K562 (cell line): ENCODE data around the gene HSPA1B. TPM values are rescaled to one million over a fixed set of nuclear protein-coding genes. Genes with fewer than 3 reads are reported as not detected.

ENCODE experiments used
- CBFB ChIP-seq: sonication (generic); formaldehyde crosslinking; IDR thresholded peaks from 2 replicates; pipeline ENCODE4 v1.4.0; 2020; ENCODE audit warnings: mild to moderate bottlenecking, missing genetic modification reagents
- CHD1 ChIP-seq: fragments of 200-600 bp; sonication (generic); IDR thresholded peaks from one replicate; pipeline ENCODE4 v1.6.1; 2012; ENCODE audit warnings: mild to moderate bottlenecking, moderate library complexity, low read length, inconsistent platforms
- CREB1 ChIP-seq, 2 experiments: sonication (generic) in 1 of 2; formaldehyde crosslinking in 1 of 2; IDR thresholded peaks; 2 replicates each; pipeline versions ENCODE4 v1.6.1 to v1.8.0; 2012 to 2022; ENCODE audit warnings: inconsistent platforms in 1 of 2, mild to moderate bottlenecking in 1 of 2, missing genetic modification reagents in 1 of 2, moderate library complexity in 1 of 2
- ETV5 ChIP-seq: sonication (generic); formaldehyde crosslinking; IDR thresholded peaks from 2 replicates; pipeline ENCODE4 v1.4.0; 2020; ENCODE audit warnings: low read depth, mild to moderate bottlenecking, missing genetic modification reagents
- JUN ChIP-seq, 2 experiments: sonication (generic) in 1 of 2; formaldehyde crosslinking in 1 of 2; IDR thresholded peaks; 2 replicates each; pipeline versions ENCODE4 v1.6.1 to v1.8.0; 2012 to 2022; ENCODE audit warnings: borderline replicate concordance in 2 of 2, mild to moderate bottlenecking in 2 of 2, improper control_type of control experiment in 1 of 2, low read depth in 1 of 2, low read length in 1 of 2, missing genetic modification reagents in 1 of 2
- KAT7 ChIP-seq: sonication (generic); formaldehyde crosslinking; IDR thresholded peaks from 2 replicates; pipeline ENCODE4 v1.8.0; 2022; ENCODE audit warnings: missing genetic modification reagents, mild to moderate bottlenecking, borderline replicate concordance
- MBD2 ChIP-seq: sonication (generic); IDR thresholded peaks from 2 replicates; pipeline ENCODE4 v1.6.1; 2016; ENCODE audit warnings: low read depth, borderline replicate concordance
- NEUROD1 ChIP-seq: fragments of 150-350 bp; IDR thresholded peaks from 2 replicates; pipeline ENCODE4 v1.6.1; 2014; ENCODE audit warnings: borderline replicate concordance, low read length, low read depth; ENCODE audit not compliant: partially characterized antibody
- SAFB2 ChIP-seq: fragments of 200-400 bp; formaldehyde crosslinking; IDR thresholded peaks from 2 replicates; pipeline ENCODE4 v1.6.1; 2018; ENCODE audit warnings: borderline replicate concordance, low read length, low read depth, moderate library complexity; ENCODE audit not compliant: severe bottlenecking
- SIN3A ChIP-seq, 2 experiments: fragments of 150-350 bp in 1 of 2; IDR thresholded peaks; 2 replicates each; pipeline ENCODE4 v1.6.1; 2011 to 2016; ENCODE audit warnings: borderline replicate concordance in 2 of 2, low read depth in 2 of 2, low read length in 2 of 2, mild to moderate bottlenecking in 2 of 2, moderate library complexity in 2 of 2; ENCODE audit not compliant: control insufficient read depth in 1 of 2
- SMAD1 ChIP-seq: fragments of 150-350 bp; IDR thresholded peaks from 2 replicates; pipeline ENCODE4 v1.6.1; 2014; ENCODE audit warnings: low read length, low read depth; ENCODE audit not compliant: partially characterized antibody
- SMAD4 ChIP-seq: fragments of 250-450 bp; sonication (Bioruptor Pico); conservative IDR thresholded peaks from 2 replicates; pipeline ENCODE4 v1.8.0; 2021; ENCODE audit warnings: inconsistent platforms, mild to moderate bottlenecking, moderate library complexity
- SREBF2 ChIP-seq: sonication (generic); formaldehyde crosslinking; IDR thresholded peaks from 2 replicates; pipeline ENCODE4 v1.4.0; 2020; ENCODE audit warnings: mild to moderate bottlenecking, missing genetic modification reagents
- TCF3 ChIP-seq: sonication (generic); formaldehyde crosslinking; IDR thresholded peaks from 2 replicates; pipeline ENCODE4 v1.4.0; 2020; ENCODE audit warnings: mild to moderate bottlenecking, missing genetic modification reagents
- TEAD1 ChIP-seq, 2 experiments: fragments of 450-650 bp in 1 of 2; sonication (generic) in 1 of 2; formaldehyde crosslinking; IDR thresholded peaks; 2 replicates each; pipeline versions ENCODE4 v1.4.0 to v1.8.0; 2020 to 2022; ENCODE audit warnings: mild to moderate bottlenecking in 2 of 2, missing genetic modification reagents in 1 of 2
- XRCC5 ChIP-seq: fragments of 200-400 bp; formaldehyde crosslinking; IDR thresholded peaks from 2 replicates; pipeline ENCODE4 v1.6.1; 2017; ENCODE audit warnings: low read depth, mild to moderate bottlenecking, low read length
- ZNF263 ChIP-seq: sonication (generic); formaldehyde crosslinking; IDR thresholded peaks from 2 replicates; pipeline ENCODE4 v1.8.0; 2022; ENCODE audit warnings: mild to moderate bottlenecking, missing genetic modification reagents, borderline replicate concordance
- polyA plus RNA-seq, 8 experiments: library from polyadenylated mRNA; depleted of rRNA in 4 of 8; stranded (reverse) in 5 of 8; unstranded in 3 of 8; fragments of >200 nt; fragmentation: Nextera tagmentation in 2 of 8; fragmentation: Illumina TruSeq in 1 of 8; extraction: Ambion mirVana in 2 of 8; extraction: Trizol in 1 of 8; gene quantifications; 2 replicates each; pipeline versions ENCODE4 v1.2.1 to v1.2.3, GENCODE V29; 2011 to 2014; ENCODE audit warnings: inconsistent platforms in 1 of 8, missing spikeins in 1 of 8
- total RNA-seq, 7 experiments: library from RNA; depleted of rRNA in 6 of 7; stranded (reverse); fragments of >200 nt in 6 of 7; fragmentation: Illumina TruSeq in 2 of 7; extraction: Trizol in 2 of 7; gene quantifications; 2 replicates each; pipeline versions ENCODE4 v1.2.1 to v1.2.3, GENCODE V29; 2011 to 2021; ENCODE audit warnings: low replicate concordance in 1 of 7
- TF ChIP-seq, protein P1 (sequence below): fragments of 150-350 bp; conservative IDR thresholded peaks from 2 replicates; pipeline ENCODE4 v1.6.1; 2014; ENCODE audit warnings: low read length
- TF ChIP-seq, protein P2 (sequence below): sonication (generic); formaldehyde crosslinking; IDR thresholded peaks from 2 replicates; pipeline ENCODE4 v1.8.0; 2022; ENCODE audit warnings: mild to moderate bottlenecking, missing genetic modification reagents
- TF ChIP-seq, protein P3 (sequence below): fragments of 250-450 bp; sonication (Bioruptor Pico); IDR thresholded peaks from 2 replicates; pipeline ENCODE4 v1.6.1; 2021; ENCODE audit warnings: mild to moderate bottlenecking

Gene HSPA1B
- total and polyA plus RNA-seq, 9 of the 15 experiments (the other 6 are each of a cell fraction or from before 2014, with no cell fraction given), result 0.27 to 227 (median 51.2) TPM

DNA sequence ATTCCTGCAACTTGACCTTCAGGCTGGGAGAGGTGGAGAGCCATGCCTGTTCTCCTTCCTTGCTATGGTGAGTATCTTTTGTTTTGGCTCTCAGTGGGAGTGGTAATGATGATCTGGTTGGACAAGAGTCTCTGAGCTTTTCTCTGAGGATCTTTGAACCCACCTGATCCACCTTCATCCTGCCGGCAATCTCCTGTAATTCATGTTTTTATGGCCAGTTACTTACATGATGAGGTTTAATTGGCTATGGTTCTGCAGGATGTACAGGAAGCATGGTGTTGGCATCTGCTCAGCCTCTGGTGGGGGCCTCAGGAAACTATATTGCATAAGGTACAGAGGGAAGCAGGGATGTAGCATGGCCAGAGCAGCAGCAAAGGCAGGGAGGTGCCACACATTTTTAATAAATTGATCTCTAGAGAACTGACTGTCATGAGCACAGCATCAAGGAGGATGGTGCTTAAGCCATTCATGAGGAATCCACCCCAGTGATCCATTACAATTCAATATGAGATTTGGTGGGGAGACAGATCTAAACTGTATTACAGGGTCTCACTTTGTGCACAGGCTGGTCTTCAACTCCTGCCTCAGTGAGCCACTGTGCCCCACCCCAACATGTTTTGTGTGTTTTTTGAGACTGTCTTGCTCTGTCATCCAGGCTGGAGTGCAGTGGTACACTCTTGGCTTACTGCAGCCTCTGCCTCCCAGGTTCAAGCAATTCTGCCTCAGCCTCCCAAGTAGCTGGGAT is 10.0 kb downstream of the HSPA1B start (continued):
- TF ChIP-seq, protein P1, sequence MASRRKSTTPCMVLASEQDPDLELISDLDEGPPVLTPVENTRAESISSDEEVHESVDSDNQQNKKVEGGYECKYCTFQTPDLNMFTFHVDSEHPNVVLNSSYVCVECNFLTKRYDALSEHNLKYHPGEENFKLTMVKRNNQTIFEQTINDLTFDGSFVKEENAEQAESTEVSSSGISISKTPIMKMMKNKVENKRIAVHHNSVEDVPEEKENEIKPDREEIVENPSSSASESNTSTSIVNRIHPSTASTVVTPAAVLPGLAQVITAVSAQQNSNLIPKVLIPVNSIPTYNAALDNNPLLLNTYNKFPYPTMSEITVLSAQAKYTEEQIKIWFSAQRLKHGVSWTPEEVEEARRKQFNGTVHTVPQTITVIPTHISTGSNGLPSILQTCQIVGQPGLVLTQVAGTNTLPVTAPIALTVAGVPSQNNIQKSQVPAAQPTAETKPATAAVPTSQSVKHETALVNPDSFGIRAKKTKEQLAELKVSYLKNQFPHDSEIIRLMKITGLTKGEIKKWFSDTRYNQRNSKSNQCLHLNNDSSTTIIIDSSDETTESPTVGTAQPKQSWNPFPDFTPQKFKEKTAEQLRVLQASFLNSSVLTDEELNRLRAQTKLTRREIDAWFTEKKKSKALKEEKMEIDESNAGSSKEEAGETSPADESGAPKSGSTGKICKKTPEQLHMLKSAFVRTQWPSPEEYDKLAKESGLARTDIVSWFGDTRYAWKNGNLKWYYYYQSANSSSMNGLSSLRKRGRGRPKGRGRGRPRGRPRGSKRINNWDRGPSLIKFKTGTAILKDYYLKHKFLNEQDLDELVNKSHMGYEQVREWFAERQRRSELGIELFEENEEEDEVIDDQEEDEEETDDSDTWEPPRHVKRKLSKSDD, result no peak
- TF ChIP-seq TCF3 (CRISPR knock-in tag), result peak; percentile 30; the same call in 1 of the 2 replicates
- TF ChIP-seq MBD2, result no peak
- TF ChIP-seq XRCC5, result 0 out of 2 replicates have a peak, but pooled peaks have one; percentile 8
- TF ChIP-seq NEUROD1, result peak; percentile 10
- TF ChIP-seq, protein P2, sequence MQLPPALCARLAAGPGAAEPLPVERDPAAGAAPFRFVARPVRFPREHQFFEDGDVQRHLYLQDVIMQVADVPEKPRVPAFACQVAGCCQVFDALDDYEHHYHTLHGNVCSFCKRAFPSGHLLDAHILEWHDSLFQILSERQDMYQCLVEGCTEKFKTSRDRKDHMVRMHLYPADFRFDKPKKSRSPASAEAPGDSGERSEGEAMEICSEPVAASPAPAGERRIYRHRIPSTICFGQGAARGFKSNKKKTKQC (CRISPR knock-in tag), result 0 out of 2 replicates have a peak, but pooled peaks have one; percentile 9
- TF ChIP-seq ETV5 (CRISPR knock-in tag), result peak; percentile 11; the same call in 1 of the 2 replicates
- 0 out of 2 replicates have a peak, but pooled peaks have one; percentile 93 for TF ChIP-seq SREBF2 (CRISPR knock-in tag)
- TF ChIP-seq ZNF263 (CRISPR knock-in tag), result 0 out of 2 replicates have a peak, but pooled peaks have one; percentile 3
- TF ChIP-seq JUN (IDR thresholded peaks at IDR 0.05; ENCODE audit: borderline replicate concordance, low read depth, low read length), result no peak
- TF ChIP-seq JUN (CRISPR knock-in tag; IDR thresholded peaks at IDR 0.05; ENCODE audit: borderline replicate concordance), result no peak
- peak; percentile 67 for TF ChIP-seq CHD1
- TF ChIP-seq, protein P3, sequence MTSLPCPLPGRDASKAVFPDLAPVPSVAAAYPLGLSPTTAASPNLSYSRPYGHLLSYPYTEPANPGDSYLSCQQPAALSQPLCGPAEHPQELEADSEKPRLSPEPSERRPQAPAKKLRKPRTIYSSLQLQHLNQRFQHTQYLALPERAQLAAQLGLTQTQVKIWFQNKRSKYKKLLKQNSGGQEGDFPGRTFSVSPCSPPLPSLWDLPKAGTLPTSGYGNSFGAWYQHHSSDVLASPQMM, result 0 out of 2 replicates have a peak, but pooled peaks have one; percentile 66
- 0 out of 2 replicates have a peak, but pooled peaks have one; percentile 46 for TF ChIP-seq CBFB (CRISPR knock-in tag)
- TF ChIP-seq SAFB2, result no peak
- TF ChIP-seq KAT7 (CRISPR knock-in tag), result peak; percentile 81; the same call in 1 of the 2 replicates
- TF ChIP-seq SIN3A (IDR thresholded peaks at IDR 0.05; ENCODE audit: borderline replicate concordance in 2 of 2, control insufficient read depth in 1 of 2, low read depth in 2 of 2, low read length in 2 of 2), result peak in 1 of 2 experiments; percentile 13; a peak in 2 of 4 replicates
- no peak for TF ChIP-seq CREB1 (IDR thresholded peaks at IDR 0.05)
- 0 out of 2 replicates have a peak, but pooled peaks have one; percentile 18 for TF ChIP-seq CREB1 (CRISPR knock-in tag; IDR thresholded peaks at IDR 0.05)
- 0 out of 2 replicates have a peak, but pooled peaks have one; percentile 17 for TF ChIP-seq SMAD4 (CRISPR knock-in tag)
- peak; percentile 49 for TF ChIP-seq SMAD1
- TF ChIP-seq TEAD1 (CRISPR knock-in tag; IDR thresholded peaks at IDR 0.05), result peak in 1 of 2 experiments; percentile 50; a peak in 1 of 4 replicates
